GM23338 (cell line): ENCODE measurements around the gene GRIFIN. TPM values are rescaled to one million over a fixed set of nuclear protein-coding genes. Genes with fewer than 3 reads are reported as not detected.
A peak's percentile ranks its signal among the peaks of the same experiment; 100 is the strongest.

ENCODE experiments used
- ATAC-seq: fragments of 200-7000 bp; cut with Tn5 transposase; 3 replicates; pipeline ENCODE4 v1.9.1; 2020
- DNase-seq: peaks from one replicate; pipeline ENCODE4 v3.0.0-alpha.2; 2015; ENCODE audit warnings: low spot score
- H2AFZ ChIP-seq: fragments of 200-600 bp; sonication (generic); 2 replicates; pipeline ENCODE4 v1.8.0; 2016; ENCODE audit warnings: antibody characterized with exemption, mild to moderate bottlenecking, moderate library complexity
- H3F3A ChIP-seq: fragments of 200-600 bp; sonication (generic); replicated peaks from 2 replicates; pipeline ENCODE4 v1.8.0; 2017; ENCODE audit warnings: antibody characterized with exemption, mixed run types, low read depth
- H3K27ac ChIP-seq: fragments of 200-600 bp; sonication (generic); 2 replicates; pipeline ENCODE4 v1.6.1; 2016; ENCODE audit warnings: low read depth
- H3K27me3 ChIP-seq: fragments of 200-600 bp; sonication (generic); 2 replicates; pipeline ENCODE4 v1.8.0; 2016; ENCODE audit warnings: mild to moderate bottlenecking, mixed run types, moderate library complexity; ENCODE audit not compliant: insufficient read depth
- H3K36me3 ChIP-seq: fragments of 200-600 bp; sonication (generic); 2 replicates; pipeline ENCODE4 v1.8.0; 2016; ENCODE audit warnings: mild to moderate bottlenecking; ENCODE audit not compliant: insufficient read depth
- H3K4me1 ChIP-seq: fragments of 200-600 bp; sonication (generic); 2 replicates; pipeline ENCODE4 v1.8.0; 2016; ENCODE audit warnings: mild to moderate bottlenecking, moderate library complexity; ENCODE audit not compliant: insufficient read depth
- H3K4me2 ChIP-seq: fragments of 200-600 bp; sonication (generic); 2 replicates; pipeline ENCODE4 v1.7.1; 2017; ENCODE audit warnings: mixed run types
- H3K4me3 ChIP-seq: fragments of 200-600 bp; sonication (generic); 2 replicates; pipeline ENCODE4 v1.6.1; 2016; ENCODE audit warnings: mixed run types
- H3K79me2 ChIP-seq: fragments of 200-600 bp; sonication (generic); replicated peaks from 2 replicates; pipeline ENCODE4 v1.8.0; 2017; ENCODE audit warnings: mild to moderate bottlenecking; ENCODE audit not compliant: insufficient read depth
- H3K9me2 ChIP-seq: fragments of 200-600 bp; sonication (generic); 2 replicates; pipeline ENCODE4 v1.8.0; 2017; ENCODE audit not compliant: insufficient read depth
- H4K20me1 ChIP-seq: fragments of 200-600 bp; sonication (generic); replicated peaks from 2 replicates; pipeline ENCODE4 v1.8.0; 2017; ENCODE audit warnings: mild to moderate bottlenecking; ENCODE audit not compliant: insufficient read depth
- H3K27ac Mint-ChIP-seq: 2 replicates; pipeline ENCODE4 v1.8.0; 2020; ENCODE audit warnings: inconsistent platforms, mild to moderate bottlenecking, moderate library complexity, mixed read lengths
- H3K27me3 Mint-ChIP-seq: 3 replicates; pipeline ENCODE4 v1.8.0; 2022; ENCODE audit warnings: low read depth, mild to moderate bottlenecking, moderate library complexity, mixed read lengths, inconsistent platforms; ENCODE audit not compliant: insufficient read depth, poor library complexity
- H3K36me3 Mint-ChIP-seq: 3 replicates; pipeline ENCODE4 v1.8.0; 2021; ENCODE audit warnings: low read depth, mild to moderate bottlenecking, inconsistent platforms, moderate library complexity, mixed read lengths
- H3K4me1 Mint-ChIP-seq: 3 replicates; pipeline ENCODE4 v1.8.0; 2020; ENCODE audit warnings: mild to moderate bottlenecking, inconsistent platforms, mixed read lengths
- H3K4me3 Mint-ChIP-seq: 3 replicates; pipeline ENCODE4 v1.8.0; 2021; ENCODE audit warnings: moderate library complexity, mild to moderate bottlenecking, inconsistent platforms, mixed read lengths
- H3K9me3 Mint-ChIP-seq: 3 replicates; pipeline ENCODE4 v1.8.0; 2020; ENCODE audit warnings: moderate library complexity, mild to moderate bottlenecking, inconsistent platforms, mixed read lengths
- CTCF ChIP-seq, 2 experiments: fragments of 200-600 bp in 1 of 2; sonication (generic) in 1 of 2; conservative IDR thresholded peaks; 2 replicates each; pipeline versions ENCODE4 v1.5.1 to v1.6.1; 2016 to 2017; ENCODE audit warnings: antibody characterized with exemption in 2 of 2, low read depth in 2 of 2, mild to moderate bottlenecking in 2 of 2, moderate library complexity in 1 of 2
- ETS1 ChIP-seq: IDR thresholded peaks from 2 replicates; pipeline ENCODE4 v1.6.1; 2016; ENCODE audit warnings: antibody characterized with exemption
- EZH2 ChIP-seq: fragments of 200-600 bp; sonication (generic); IDR thresholded peaks from one replicate; pipeline ENCODE4 v1.8.0; 2017; ENCODE audit warnings: antibody characterized with exemption, mild to moderate bottlenecking, low read depth; ENCODE audit not compliant: unreplicated experiment
- EZH2phosphoT487 ChIP-seq: fragments of 200-600 bp; sonication (generic); IDR thresholded peaks from one replicate; pipeline ENCODE4 v1.8.1; 2018; ENCODE audit warnings: antibody characterized with exemption; ENCODE audit not compliant: unreplicated experiment
- JUNB ChIP-seq: IDR thresholded peaks from one replicate; pipeline ENCODE4 v1.6.1; 2016; ENCODE audit warnings: antibody characterized with exemption; ENCODE audit not compliant: unreplicated experiment
- NANOG ChIP-seq: IDR thresholded peaks from 2 replicates; pipeline ENCODE4 v1.6.1; 2016; ENCODE audit warnings: antibody characterized with exemption, borderline replicate concordance
- POLR2AphosphoS5 ChIP-seq: IDR thresholded peaks from 2 replicates; pipeline ENCODE4 v1.6.1; 2016; ENCODE audit warnings: antibody characterized with exemption, low read depth
- ZNF114 ChIP-seq: fragments of 250-450 bp; sonication (Bioruptor Pico); IDR thresholded peaks from 2 replicates; pipeline ENCODE4 v1.5.0; 2020; ENCODE audit warnings: mild to moderate bottlenecking, moderate library complexity
- ZNF462 ChIP-seq: fragments of 250-450 bp; sonication (Bioruptor Pico); IDR thresholded peaks from 2 replicates; pipeline ENCODE4 v1.5.0; 2020; ENCODE audit warnings: mild to moderate bottlenecking, moderate library complexity
- polyA plus RNA-seq: library from polyadenylated mRNA; unstranded; fragments of >200 nt; fragmentation: Nextera tagmentation; extraction: Ambion mirVana; gene quantifications from 2 replicates; pipeline ENCODE4 v1.2.1, GENCODE V29; 2016
- total RNA-seq: library from RNA; depleted of rRNA; stranded (reverse); fragments of >200 nt; shearing (Covaris generic); gene quantifications from 2 replicates; pipeline ENCODE4 v1.2.3, GENCODE V29; 2014

GRIFIN gene
- total and polyA plus RNA-seq, 2 experiments from 2014 or later = not detected

GRCh38 chr7:2521952-2522591 lies 45.9 kb upstream of the GRIFIN start:
- no peaks in the 10 kb centered on the region for H3K9me2 ChIP-seq
- H4K20me1 ChIP-seq = no peaks in the 10 kb centered on the region; the same call in 1 of the 2 replicates
- peaks cover 6% of the 10 kb centered on the region; the same call in 1 of the 2 replicates for H3F3A ChIP-seq
- ATAC-seq (no peak), DNase-seq (no peak)
- Mint-ChIP-seq H3K27me3 (peaks cover 37% of the 10 kb centered on the region), H3K4me3 (peak overlapping the region; percentile 67), H3K4me1 (peaks cover 50% of the 10 kb centered on the region), H3K9me3 (no peaks in the 10 kb centered on the region), H3K27ac (no peak overlapping the region), H3K36me3 (peaks cover 10% of the 10 kb centered on the region; the same call in 1 of the 3 replicates)
- peaks cover 58% of the 10 kb centered on the region for H3K4me1 ChIP-seq
- H3K4me3 ChIP-seq = peak overlapping the region; percentile 68
- no peaks in the 10 kb centered on the region; the same call in 1 of the 2 replicates for H3K36me3 ChIP-seq
- H3K4me2 ChIP-seq = peak overlapping the region; percentile 92
- H2AFZ ChIP-seq = no peak overlapping the region
- H3K79me2 ChIP-seq = peaks cover 17% of the 10 kb centered on the region
- peaks cover 28% of the 10 kb centered on the region for H3K27me3 ChIP-seq
- no peak overlapping the region for H3K27ac ChIP-seq
- TF ChIP-seq ETS1 (no peak), CTCF (conservative IDR thresholded peaks at IDR 0.05; ENCODE audit: low read depth in 2 of 2) (peak in 1 of 2 experiments; percentile 21; a peak in 2 of 4 replicates)

- Histone ChIP-seq H3K79me2 (peaks cover 17% of the 10 kb centered on the region), H3K27ac (no peak overlapping the region), H3K4me2 (peak overlapping the region; percentile 92), H3F3A (peaks cover 6% of the 10 kb centered on the region; the same call in 1 of the 2 replicates), H3K4me1 (peaks cover 62% of the 10 kb centered on the region), H2AFZ (no peak overlapping the region), H3K9me2 (no peaks in the 10 kb centered on the region), H3K4me3 (peak overlapping the region; percentile 68), H3K36me3 (no peaks in the 10 kb centered on the region; the same call in 1 of the 2 replicates), H4K20me1 (no peaks in the 10 kb centered on the region; the same call in 1 of the 2 replicates), H3K27me3 (peaks cover 28% of the 10 kb centered on the region)
- H3K9me3 Mint-ChIP-seq = no peaks in the 10 kb centered on the region
- peak overlapping the region; percentile 67 for H3K4me3 Mint-ChIP-seq
- peaks cover 10% of the 10 kb centered on the region; the same call in 1 of the 3 replicates for H3K36me3 Mint-ChIP-seq
- no peak overlapping the region for H3K27ac Mint-ChIP-seq
- ATAC-seq (no peak), DNase-seq (no peak)
- peaks cover 53% of the 10 kb centered on the region for H3K4me1 Mint-ChIP-seq
- H3K27me3 Mint-ChIP-seq = peaks cover 42% of the 10 kb centered on the region
- TF ChIP-seq CTCF (conservative IDR thresholded peaks at IDR 0.05; ENCODE audit: low read depth in 2 of 2) (no peak), ZNF462 (CRISPR knock-in tag) (no peak), ZNF114 (CRISPR knock-in tag) (no peak), EZH2 (no peak), POLR2AphosphoS5 (no peak), NANOG (no peak), EZH2phosphoT487 (no peak), JUNB (no peak)
Measured at GRCh38 chr7:2521341-2521745, 45.1 kb upstream of the GRIFIN start.
